ENCODE data around the gene CNFN.

DNA sequence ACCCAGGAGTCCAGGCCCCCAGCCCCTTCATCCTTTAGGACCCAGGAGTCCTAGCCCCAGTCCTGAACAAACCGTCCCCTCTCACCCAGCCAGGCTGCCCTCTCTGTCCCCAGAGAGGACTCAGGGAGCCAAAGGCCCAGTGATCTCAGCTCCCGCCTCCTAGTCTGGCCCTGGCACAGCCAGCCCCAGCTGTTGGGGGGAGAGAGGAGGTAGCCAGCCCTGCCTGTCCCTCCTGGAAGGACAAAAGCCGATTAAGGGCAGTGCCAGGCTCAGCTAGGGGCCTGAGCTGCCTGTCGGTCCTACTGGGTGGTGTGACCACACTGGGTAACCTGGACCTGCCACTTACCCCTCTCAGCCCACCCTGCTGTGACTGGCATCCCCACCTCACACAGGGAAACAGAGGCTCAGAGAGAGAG is 22.6 kb upstream of the CNFN start:
- TF ChIP-seq, protein P1, sequence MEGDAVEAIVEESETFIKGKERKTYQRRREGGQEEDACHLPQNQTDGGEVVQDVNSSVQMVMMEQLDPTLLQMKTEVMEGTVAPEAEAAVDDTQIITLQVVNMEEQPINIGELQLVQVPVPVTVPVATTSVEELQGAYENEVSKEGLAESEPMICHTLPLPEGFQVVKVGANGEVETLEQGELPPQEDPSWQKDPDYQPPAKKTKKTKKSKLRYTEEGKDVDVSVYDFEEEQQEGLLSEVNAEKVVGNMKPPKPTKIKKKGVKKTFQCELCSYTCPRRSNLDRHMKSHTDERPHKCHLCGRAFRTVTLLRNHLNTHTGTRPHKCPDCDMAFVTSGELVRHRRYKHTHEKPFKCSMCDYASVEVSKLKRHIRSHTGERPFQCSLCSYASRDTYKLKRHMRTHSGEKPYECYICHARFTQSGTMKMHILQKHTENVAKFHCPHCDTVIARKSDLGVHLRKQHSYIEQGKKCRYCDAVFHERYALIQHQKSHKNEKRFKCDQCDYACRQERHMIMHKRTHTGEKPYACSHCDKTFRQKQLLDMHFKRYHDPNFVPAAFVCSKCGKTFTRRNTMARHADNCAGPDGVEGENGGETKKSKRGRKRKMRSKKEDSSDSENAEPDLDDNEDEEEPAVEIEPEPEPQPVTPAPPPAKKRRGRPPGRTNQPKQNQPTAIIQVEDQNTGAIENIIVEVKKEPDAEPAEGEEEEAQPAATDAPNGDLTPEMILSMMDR (IDR thresholded peaks at IDR 0.05), result no peak
- TF ChIP-seq POLR2A (IDR thresholded peaks at IDR 0.05) (no peak), POLR2AphosphoS5 (IDR thresholded peaks at IDR 0.05) (no peak), EP300 (IDR thresholded peaks at IDR 0.05) (no peak)

Data from stomach (tissue), 4 donors.